Measurements from ENCODE around the gene TRIP12.

GRCh38 chr2:229825476-229825875, 96.3 kb downstream of the TRIP12 start:
- TF ChIP-seq CTCF (IDR thresholded peaks at IDR 0.05; ENCODE audit: insufficient read depth, low read length, poor library complexity, severe bottlenecking) (no peak), EZH2phosphoT487 (conservative IDR thresholded peaks at IDR 0.05; ENCODE audit: low read length) (no peak)
